ENCODE measurements around the gene FBN3. TPM values are rescaled to one million over a fixed set of nuclear protein-coding genes. Genes with fewer than 3 reads are reported as not detected.

The FBN3 gene
- polyA plus RNA-seq, 1 experiment: not detected

GRCh38 chr19:8148410-8149260 is 757 bp downstream of the FBN3 start:
- Histone ChIP-seq H3K9me3 (ENCODE audit: control insufficient read depth, insufficient read depth, low read length) (no peaks in the 10 kb centered on the region), H3K27ac (ENCODE audit: low read depth, low read length) (no peak overlapping the region), H3K27me3 (ENCODE audit: control insufficient read depth, insufficient read depth, low read length) (peaks cover 35% of the 10 kb centered on the region), H3K4me3 (ENCODE audit: low read depth, low read length) (no peak overlapping the region)
- TF ChIP-seq, protein P1, sequence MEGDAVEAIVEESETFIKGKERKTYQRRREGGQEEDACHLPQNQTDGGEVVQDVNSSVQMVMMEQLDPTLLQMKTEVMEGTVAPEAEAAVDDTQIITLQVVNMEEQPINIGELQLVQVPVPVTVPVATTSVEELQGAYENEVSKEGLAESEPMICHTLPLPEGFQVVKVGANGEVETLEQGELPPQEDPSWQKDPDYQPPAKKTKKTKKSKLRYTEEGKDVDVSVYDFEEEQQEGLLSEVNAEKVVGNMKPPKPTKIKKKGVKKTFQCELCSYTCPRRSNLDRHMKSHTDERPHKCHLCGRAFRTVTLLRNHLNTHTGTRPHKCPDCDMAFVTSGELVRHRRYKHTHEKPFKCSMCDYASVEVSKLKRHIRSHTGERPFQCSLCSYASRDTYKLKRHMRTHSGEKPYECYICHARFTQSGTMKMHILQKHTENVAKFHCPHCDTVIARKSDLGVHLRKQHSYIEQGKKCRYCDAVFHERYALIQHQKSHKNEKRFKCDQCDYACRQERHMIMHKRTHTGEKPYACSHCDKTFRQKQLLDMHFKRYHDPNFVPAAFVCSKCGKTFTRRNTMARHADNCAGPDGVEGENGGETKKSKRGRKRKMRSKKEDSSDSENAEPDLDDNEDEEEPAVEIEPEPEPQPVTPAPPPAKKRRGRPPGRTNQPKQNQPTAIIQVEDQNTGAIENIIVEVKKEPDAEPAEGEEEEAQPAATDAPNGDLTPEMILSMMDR (IDR thresholded peaks at IDR 0.05; ENCODE audit: low read depth, low read length): no peak
- CTCF ChIA-PET: no interaction called here
- POLR2A ChIA-PET: no interaction called here
- no peak for DNase-seq (ENCODE audit: low read depth, low spot score)

GRCh38 chr19:8148088-8148409 is 1.3 kb downstream of the FBN3 start:
- CTCF ChIA-PET: no interaction called here
- peaks cover 35% of the 10 kb centered on the region for H3K27me3 ChIP-seq (ENCODE audit: control insufficient read depth, insufficient read depth, low read length)

GRCh38 chr19:8147582-8147978 is 1.8 kb downstream of the FBN3 start:
- no peaks in the 10 kb centered on the region for H3K9me3 ChIP-seq (ENCODE audit: control insufficient read depth, insufficient read depth, low read length)
- POLR2A ChIA-PET: no interaction called here
- no peak for DNase-seq (ENCODE audit: low read depth, low spot score)
- TF ChIP-seq, protein P1 (IDR thresholded peaks at IDR 0.05; ENCODE audit: low read depth, low read length): no peak
- no peak overlapping the region for H3K27ac ChIP-seq (ENCODE audit: low read depth, low read length)
- H3K4me3 ChIP-seq (ENCODE audit: low read depth, low read length): no peak overlapping the region
- CTCF ChIA-PET: no interaction called here
- peaks cover 35% of the 10 kb centered on the region for H3K27me3 ChIP-seq (ENCODE audit: control insufficient read depth, insufficient read depth, low read length)

More at GRCh38 chr19:8148088-8148409, 1.3 kb downstream of the FBN3 start:
- H3K27ac ChIP-seq (ENCODE audit: low read depth, low read length): no peak overlapping the region
- no peaks in the 10 kb centered on the region for H3K9me3 ChIP-seq (ENCODE audit: control insufficient read depth, insufficient read depth, low read length)
- no peak overlapping the region for H3K4me3 ChIP-seq (ENCODE audit: low read depth, low read length)
- POLR2A ChIA-PET: no interaction called here
- TF ChIP-seq, protein P1 (IDR thresholded peaks at IDR 0.05; ENCODE audit: low read depth, low read length): no peak
- no peak for DNase-seq (ENCODE audit: low read depth, low spot score)

DNA sequence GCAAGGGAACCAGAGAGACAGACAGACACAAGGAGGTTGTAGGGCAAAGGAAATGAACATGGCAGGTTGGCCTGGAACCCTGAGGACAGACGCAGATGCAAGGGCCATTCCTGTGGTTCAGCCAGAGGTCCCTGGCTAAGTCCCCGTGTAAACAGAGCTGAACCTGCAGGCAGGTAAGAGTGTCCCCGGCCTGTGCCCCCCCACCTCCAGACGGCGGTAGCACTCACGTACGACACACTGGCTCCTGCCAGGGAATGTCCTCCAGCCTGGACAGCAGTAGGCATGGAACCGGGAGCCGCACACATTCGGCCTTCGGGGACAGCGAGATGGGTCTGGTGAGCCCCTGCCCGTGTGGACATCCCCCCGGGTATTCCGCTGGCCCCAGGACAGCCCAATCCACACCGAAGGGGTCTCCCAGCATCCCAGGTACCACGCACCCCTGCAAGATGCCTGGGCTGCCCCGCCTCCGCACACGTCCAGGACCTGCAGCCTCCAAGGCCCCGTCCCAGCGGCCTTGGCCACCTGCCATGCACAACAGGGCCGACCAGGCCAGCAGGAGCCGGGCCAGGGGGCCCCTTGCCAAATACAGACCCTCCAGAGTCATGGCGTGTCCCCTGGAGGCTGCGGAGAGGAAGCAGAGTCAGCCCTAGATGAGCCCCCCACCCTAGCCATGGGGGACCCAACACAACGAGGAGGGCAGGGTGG is 2.4 kb downstream of the FBN3 start:
- Histone ChIP-seq H3K27ac (ENCODE audit: low read depth, low read length) (no peak overlapping the region), H3K9me3 (ENCODE audit: control insufficient read depth, insufficient read depth, low read length) (no peaks in the 10 kb centered on the region), H3K4me3 (ENCODE audit: low read depth, low read length) (no peak overlapping the region), H3K27me3 (ENCODE audit: control insufficient read depth, insufficient read depth, low read length) (peaks cover 35% of the 10 kb centered on the region)
- ChIA-PET CTCF (no interaction called here), POLR2A (no interaction called here)
- TF ChIP-seq, protein P1 (IDR thresholded peaks at IDR 0.05; ENCODE audit: low read depth, low read length): no peak
- no peak for DNase-seq (ENCODE audit: low read depth, low spot score)

All from AG04450 (cell line).